Thymus (tissue), 2 donors: Measurements from ENCODE around the gene MMAA. TPM values are rescaled to one million over a fixed set of nuclear protein-coding genes. Genes with fewer than 3 reads are reported as not detected.

Experiments used
- polyA plus RNA-seq: library from polyadenylated mRNA; stranded (reverse); fragments of 200-250 nt; gene quantifications from one replicate; pipeline ENCODE4 v1.2.3, GENCODE V29; 2013
- total RNA-seq: library from RNA; stranded (reverse); fragments of 120-200 nt; gene quantifications from one replicate; pipeline ENCODE4 v1.2.4, GENCODE V29; 2013
- donor health status: healthy.

Gene MMAA
- total and polyA plus RNA-seq, 2 donors: 11.7 to 11.9 TPM

Other genes starting within 250 kb of the MMAA start
- 23.5 TPM for gene SMAD1, start 137.5 kb upstream of the MMAA start, total RNA-seq
- gene SMAD1, start 137.5 kb upstream of the MMAA start, polyA plus RNA-seq: 6.8 TPM
- gene C4orf51, start 60.8 kb downstream of the MMAA start, total RNA-seq: not detected
- gene C4orf51, start 60.8 kb downstream of the MMAA start, polyA plus RNA-seq: not detected